ENCODE data around the gene RIMS3.

RIMS3 gene

GRCh38 chr1:40630488-40631223, 34.8 kb downstream of the RIMS3 start:
- TF ChIP-seq POLR2AphosphoS5 (IDR thresholded peaks at IDR 0.05; ENCODE audit: low read depth, low read length), result no peak
- TF ChIP-seq FOXP2 (optimal IDR thresholded peaks at IDR 0.05; ENCODE audit: borderline replicate concordance, extremely low read depth, extremely low read length, insufficient read depth), result no peak
- no peak for TF ChIP-seq SIN3A (IDR thresholded peaks at IDR 0.05; ENCODE audit: borderline replicate concordance, insufficient read depth, low read length)
- TF ChIP-seq REST (IDR thresholded peaks at IDR 0.05; ENCODE audit: insufficient read depth in 1 of 2, low read depth in 2 of 2, low read length in 2 of 2), result no peak
- no peak for TF ChIP-seq TAF1 (IDR thresholded peaks at IDR 0.05; ENCODE audit: borderline replicate concordance, insufficient read depth, low read length)

GRCh38 chr1:40628903-40629292, 36.6 kb downstream of the RIMS3 start:
- no peak for TF ChIP-seq SIN3A (IDR thresholded peaks at IDR 0.05; ENCODE audit: borderline replicate concordance, insufficient read depth, low read length)
- TF ChIP-seq REST (IDR thresholded peaks at IDR 0.05; ENCODE audit: insufficient read depth in 1 of 2, low read depth in 2 of 2, low read length in 2 of 2), result no peak
- TF ChIP-seq FOXP2 (optimal IDR thresholded peaks at IDR 0.05; ENCODE audit: borderline replicate concordance, extremely low read depth, extremely low read length, insufficient read depth), result no peak
- TF ChIP-seq POLR2AphosphoS5 (IDR thresholded peaks at IDR 0.05; ENCODE audit: low read depth, low read length), result no peak
- TF ChIP-seq TAF1 (IDR thresholded peaks at IDR 0.05; ENCODE audit: borderline replicate concordance, insufficient read depth, low read length), result no peak

- TF ChIP-seq REST (IDR thresholded peaks at IDR 0.05; ENCODE audit: insufficient read depth in 1 of 2, low read depth in 2 of 2, low read length in 2 of 2) (no peak), POLR2AphosphoS5 (IDR thresholded peaks at IDR 0.05; ENCODE audit: low read depth, low read length) (no peak), SIN3A (IDR thresholded peaks at IDR 0.05; ENCODE audit: borderline replicate concordance, insufficient read depth, low read length) (no peak), TAF1 (IDR thresholded peaks at IDR 0.05; ENCODE audit: borderline replicate concordance, insufficient read depth, low read length) (no peak), FOXP2 (optimal IDR thresholded peaks at IDR 0.05; ENCODE audit: borderline replicate concordance, extremely low read depth, extremely low read length, insufficient read depth) (no peak)
Observed at GRCh38 chr1:40627987-40628902, 37.2 kb downstream of the RIMS3 start.

- TF ChIP-seq TAF1 (IDR thresholded peaks at IDR 0.05; ENCODE audit: borderline replicate concordance, insufficient read depth, low read length) (no peak), FOXP2 (optimal IDR thresholded peaks at IDR 0.05; ENCODE audit: borderline replicate concordance, extremely low read depth, extremely low read length, insufficient read depth) (no peak), SIN3A (IDR thresholded peaks at IDR 0.05; ENCODE audit: borderline replicate concordance, insufficient read depth, low read length) (no peak), POLR2AphosphoS5 (IDR thresholded peaks at IDR 0.05; ENCODE audit: low read depth, low read length) (no peak), REST (IDR thresholded peaks at IDR 0.05; ENCODE audit: insufficient read depth in 1 of 2, low read depth in 2 of 2, low read length in 2 of 2) (no peak)
Observed at GRCh38 chr1:40626383-40626770, 39.1 kb downstream of the RIMS3 start.
